BLaER1 (cell line): ENCODE measurements around the gene NUDT4.

Experiments
- H3K27ac ChIP-seq: shearing (Covaris generic); formaldehyde crosslinking; 2 replicates; pipeline ENCODE4 v1.8.1; 2022
- H3K27me3 ChIP-seq: shearing (Covaris generic); formaldehyde crosslinking; 2 replicates; pipeline ENCODE4 v1.8.1; 2022
- H3K36me3 ChIP-seq: shearing (Covaris generic); formaldehyde crosslinking; 2 replicates; pipeline ENCODE4 v1.8.1; 2022
- H3K4me1 ChIP-seq: shearing (Covaris generic); formaldehyde crosslinking; 2 replicates; pipeline ENCODE4 v1.8.1; 2022
- H3K4me2 ChIP-seq: shearing (Covaris generic); formaldehyde crosslinking; 2 replicates; pipeline ENCODE4 v1.8.1; 2022
- H3K4me3 ChIP-seq: shearing (Covaris generic); formaldehyde crosslinking; 2 replicates; pipeline ENCODE4 v1.8.1; 2022
- H3K9ac ChIP-seq: shearing (Covaris generic); formaldehyde crosslinking; 2 replicates; pipeline ENCODE4 v1.8.1; 2022
- H3K9me3 ChIP-seq: shearing (Covaris generic); formaldehyde crosslinking; 2 replicates; pipeline ENCODE4 v1.8.1; 2022
- H4K20me1 ChIP-seq: shearing (Covaris generic); formaldehyde crosslinking; 2 replicates; pipeline ENCODE4 v1.8.1; 2022
- Cebpa-rat ChIP-seq: shearing (Covaris generic); IDR thresholded peaks from 2 replicates; pipeline ENCODE4 v1.8.1; 2022

Gene NUDT4

GRCh38 chr12:93440043-93440835 lies 62.5 kb downstream of the NUDT4 start:
- H3K27me3 ChIP-seq, result no peaks in the 10 kb centered on the region
- no peaks in the 10 kb centered on the region for H3K36me3 ChIP-seq
- no peaks in the 10 kb centered on the region for H3K9me3 ChIP-seq
- H3K4me1 ChIP-seq, result peaks cover 61% of the 10 kb centered on the region
- peaks cover 64% of the 10 kb centered on the region for H4K20me1 ChIP-seq
- peak overlapping the region; percentile 96 for H3K27ac ChIP-seq
- H3K4me3 ChIP-seq, result peak overlapping the region; percentile 84
- H3K4me2 ChIP-seq, result peak overlapping the region; percentile 81
- H3K9ac ChIP-seq, result peak overlapping the region; percentile 99
- no peak for TF ChIP-seq Cebpa-rat

GRCh38 chr12:93441081-93441616 lies 63.4 kb downstream of the NUDT4 start:
- no peak for TF ChIP-seq Cebpa-rat
- no peaks in the 10 kb centered on the region for H3K9me3 ChIP-seq
- peak overlapping the region; percentile 99 for H3K9ac ChIP-seq
- H3K4me1 ChIP-seq, result peaks cover 52% of the 10 kb centered on the region
- no peaks in the 10 kb centered on the region for H3K27me3 ChIP-seq
- H3K4me2 ChIP-seq, result peak overlapping the region; percentile 81
- H3K36me3 ChIP-seq, result no peaks in the 10 kb centered on the region
- H4K20me1 ChIP-seq, result peaks cover 55% of the 10 kb centered on the region
- H3K27ac ChIP-seq, result peak overlapping the region; percentile 96
- peak overlapping the region; percentile 84 for H3K4me3 ChIP-seq

- Histone ChIP-seq H4K20me1 (peaks cover 48% of the 10 kb centered on the region), H3K4me3 (peak within 1 kb of the TSS; percentile 84), H3K4me2 (peak within 1 kb of the TSS; percentile 94), H3K9ac (peak within 1 kb of the TSS; percentile 99), H3K36me3 (no peaks in the 10 kb centered on the region), H3K27me3 (no peaks in the 10 kb centered on the region), H3K27ac (peak within 1 kb of the TSS; percentile 96), H3K9me3 (no peaks in the 10 kb centered on the region), H3K4me1 (peaks cover 46% of the 10 kb centered on the region)
- no peak for TF ChIP-seq Cebpa-rat
These were observed 64.1 kb downstream of the NUDT4 start, which contains the start of gene UBE2N for GRCh38 chr12:93441617-93442410. UBE2N (minus strand) TSS chr12:93441947; CDS start chr12:93441884, 63 bp downstream.

- H4K20me1 ChIP-seq, result peaks cover 39% of the 10 kb centered on the region
- peaks cover 37% of the 10 kb centered on the region for H3K4me1 ChIP-seq
- no peaks in the 10 kb centered on the region for H3K9me3 ChIP-seq
- TF ChIP-seq Cebpa-rat, result no peak
- peak overlapping the region; percentile 99 for H3K9ac ChIP-seq
- no peaks in the 10 kb centered on the region for H3K36me3 ChIP-seq
- peak overlapping the region; percentile 84 for H3K4me3 ChIP-seq
- peak overlapping the region; percentile 96 for H3K27ac ChIP-seq
- H3K27me3 ChIP-seq, result no peaks in the 10 kb centered on the region
- peak overlapping the region; percentile 94 for H3K4me2 ChIP-seq
These were observed 65.0 kb downstream of the NUDT4 start for GRCh38 chr12:93442411-93443340.

- Histone ChIP-seq H3K9me3 (no peaks in the 10 kb centered on the region), H3K4me3 (no peak overlapping the region), H3K36me3 (no peaks in the 10 kb centered on the region), H3K9ac (no peak overlapping the region), H4K20me1 (peaks cover 30% of the 10 kb centered on the region), H3K27me3 (no peaks in the 10 kb centered on the region), H3K4me2 (no peak overlapping the region), H3K4me1 (peaks cover 29% of the 10 kb centered on the region), H3K27ac (no peak overlapping the region)
- TF ChIP-seq Cebpa-rat, result no peak
These were observed 65.9 kb downstream of the NUDT4 start for GRCh38 chr12:93443576-93443975.

GRCh38 chr12:93447555-93448290 lies 70.0 kb downstream of the NUDT4 start:
- no peaks in the 10 kb centered on the region for H3K36me3 ChIP-seq
- no peak overlapping the region for H3K4me3 ChIP-seq
- H3K27me3 ChIP-seq, result no peaks in the 10 kb centered on the region
- H3K27ac ChIP-seq, result no peak overlapping the region
- H3K4me1 ChIP-seq, result peaks cover 25% of the 10 kb centered on the region
- no peak for TF ChIP-seq Cebpa-rat
- no peak overlapping the region for H3K9ac ChIP-seq
- no peaks in the 10 kb centered on the region for H4K20me1 ChIP-seq
- H3K9me3 ChIP-seq, result peaks cover 11% of the 10 kb centered on the region; the same call in 1 of the 2 replicates
- no peak overlapping the region for H3K4me2 ChIP-seq

GRCh38 chr12:93448796-93449195 lies 71.1 kb downstream of the NUDT4 start:
- Histone ChIP-seq H3K27ac (no peak overlapping the region), H3K4me1 (peaks cover 20% of the 10 kb centered on the region), H3K4me2 (peak overlapping the region; percentile 58), H3K9me3 (peaks cover 11% of the 10 kb centered on the region; the same call in 1 of the 2 replicates), H3K9ac (no peak overlapping the region), H3K36me3 (no peaks in the 10 kb centered on the region), H3K27me3 (no peaks in the 10 kb centered on the region), H3K4me3 (no peak overlapping the region), H4K20me1 (no peaks in the 10 kb centered on the region)
- TF ChIP-seq Cebpa-rat, result no peak

GRCh38 chr12:93449277-93449676 lies 71.6 kb downstream of the NUDT4 start:
- H4K20me1 ChIP-seq, result no peaks in the 10 kb centered on the region
- no peak overlapping the region for H3K9ac ChIP-seq
- H3K4me1 ChIP-seq, result peaks cover 20% of the 10 kb centered on the region
- H3K27ac ChIP-seq, result no peak overlapping the region
- no peak overlapping the region for H3K4me3 ChIP-seq
- peaks cover 11% of the 10 kb centered on the region; the same call in 1 of the 2 replicates for H3K9me3 ChIP-seq
- peak overlapping the region; percentile 58 for H3K4me2 ChIP-seq
- H3K27me3 ChIP-seq, result no peaks in the 10 kb centered on the region
- H3K36me3 ChIP-seq, result no peaks in the 10 kb centered on the region
- TF ChIP-seq Cebpa-rat, result no peak
